H1 (cell line): ENCODE data around the gene MXI1. TPM values are rescaled to one million over a fixed set of nuclear protein-coding genes. Genes with fewer than 3 reads are reported as not detected.

Source experiments
- CTCF ChIA-PET: fragments of 300-600 bp; sonication (Branson Sonifier 250); formaldehyde crosslinking; loops from one replicate; lab custom pipeline; 2021; ENCODE audit not compliant: partially characterized antibody; lab: Charles Lee
- POLR2A ChIA-PET: fragments of 300-600 bp; sonication (Branson Sonifier 250); formaldehyde crosslinking; loops from one replicate; lab custom pipeline; 2021; ENCODE audit warnings: inconsistent platforms; ENCODE audit not compliant: partially characterized antibody; lab: Charles Lee
- DNase-seq, 2 experiments: peaks; one replicate each; pipeline versions ENCODE4 v3.0.0 to v3.0.0-alpha.2; 2010 to 2022; ENCODE audit warnings: low spot score in 2 of 2, low read depth in 1 of 2, mixed read lengths in 1 of 2
- FAIRE-seq: peaks from 2 replicates; lab custom pipeline; 2011; peaks lifted over from hg19 to GRCh38; lab: Jason Lieb, UNC
- H2AFZ ChIP-seq: 2 replicates; pipeline ENCODE4 v1.8.1; 2012; ENCODE audit warnings: low read length, inconsistent platforms
- H2AK5ac ChIP-seq: 2 replicates; pipeline ENCODE4 v1.6.1; 2013; ENCODE audit warnings: low read depth, low read length
- H2BK120ac ChIP-seq: replicated peaks from 2 replicates; pipeline ENCODE3; 2013; ENCODE audit warnings: low read depth, low read length, inconsistent platforms
- H2BK12ac ChIP-seq: 2 replicates; pipeline ENCODE4 v1.6.1; 2013; ENCODE audit warnings: low read depth, low read length
- H2BK15ac ChIP-seq: 2 replicates; pipeline ENCODE4 v1.6.1; 2013; ENCODE audit warnings: low read length
- H2BK20ac ChIP-seq: 2 replicates; pipeline ENCODE4 v1.6.1; 2013; ENCODE audit warnings: low read length
- H2BK5ac ChIP-seq: 2 replicates; pipeline ENCODE4 v1.6.1; 2013; ENCODE audit warnings: low read depth, low read length
- H3K14ac ChIP-seq: 2 replicates; pipeline ENCODE4 v1.6.1; 2013; ENCODE audit warnings: inconsistent platforms; ENCODE audit not compliant: insufficient read length
- H3K18ac ChIP-seq: 2 replicates; pipeline ENCODE4 v1.6.1; 2013; ENCODE audit warnings: low read length; ENCODE audit errors: extremely low read depth
- H3K23ac ChIP-seq: 2 replicates; pipeline ENCODE4 v1.6.1; 2013; ENCODE audit warnings: inconsistent platforms; ENCODE audit not compliant: insufficient read length
- H3K23me2 ChIP-seq: 2 replicates; pipeline ENCODE4 v1.6.1; 2013; ENCODE audit warnings: low read depth, low read length
- H3K27ac ChIP-seq: 2 replicates; pipeline ENCODE4 v1.6.1; 2011; ENCODE audit warnings: low read depth, low read length, inconsistent platforms
- H3K27me3 ChIP-seq, 4 experiments: replicated peaks in 1 of 4; 1 replicate in 1 of 4; 2 replicates in 3 of 4; pipeline versions ENCODE4 v1.6.1 to v1.8.1; 2011 to 2013; ENCODE audit warnings: low read length in 3 of 4, mild to moderate bottlenecking in 3 of 4, inconsistent platforms in 2 of 4, mixed read lengths in 2 of 4, moderate library complexity in 1 of 4; ENCODE audit not compliant: control insufficient read depth in 3 of 4, insufficient read depth in 3 of 4; ENCODE audit errors: extremely low read depth in 1 of 4
- H3K36me3 ChIP-seq, 4 experiments: 2 replicates each; pipeline versions ENCODE4 v1.6.1 to v1.8.1; 2011 to 2013; ENCODE audit warnings: mild to moderate bottlenecking in 4 of 4, low read length in 3 of 4, moderate library complexity in 2 of 4, control low read depth in 1 of 4, inconsistent platforms in 1 of 4; ENCODE audit not compliant: insufficient read depth in 4 of 4, control insufficient read depth in 2 of 4
- H3K4ac ChIP-seq: replicated peaks from 2 replicates; pipeline ENCODE3; 2013; ENCODE audit warnings: low read length, low read depth, mixed read lengths, inconsistent platforms; ENCODE audit not compliant: insufficient read length
- H3K4me1 ChIP-seq, 4 experiments: replicated peaks in 1 of 4; 1 replicate in 1 of 4; 2 replicates in 3 of 4; pipeline versions ENCODE4 v1.6.1 to v1.8.1; 2011 to 2013; ENCODE audit warnings: low read length in 3 of 4, inconsistent platforms in 2 of 4, mixed read lengths in 1 of 4; ENCODE audit not compliant: insufficient read depth in 4 of 4, control insufficient read depth in 3 of 4
- H3K4me2 ChIP-seq, 2 experiments: 2 replicates each; pipeline versions ENCODE4 v1.6.1 to v1.8.1; 2011 to 2013; ENCODE audit warnings: low read depth in 2 of 2, low read length in 2 of 2, control low read depth in 1 of 2, inconsistent platforms in 1 of 2, mild to moderate bottlenecking in 1 of 2; ENCODE audit not compliant: insufficient read depth in 1 of 2
- H3K4me3 ChIP-seq, 4 experiments: fragments of 200-600, 300-600 bp in 1 of 4; sonication (generic), shearing (Covaris generic), sonication (Bioruptor Twin) in 1 of 4; 2 replicates each; pipeline versions ENCODE4 v1.5.1 to v1.8.1; 2011 to 2016; ENCODE audit warnings: low read length in 4 of 4, low read depth in 3 of 4, control low read depth in 2 of 4, inconsistent platforms in 2 of 4, mild to moderate bottlenecking in 2 of 4, mixed read lengths in 1 of 4, moderate library complexity in 1 of 4; ENCODE audit not compliant: insufficient read depth in 2 of 4; ENCODE audit errors: extremely low read depth in 1 of 4
- H3K56ac ChIP-seq: replicated peaks from 2 replicates; pipeline ENCODE3; 2013; ENCODE audit warnings: low read depth, mild to moderate bottlenecking, mixed read lengths, low read length, inconsistent platforms; ENCODE audit not compliant: insufficient read length
- H3K79me1 ChIP-seq: 2 replicates; pipeline ENCODE4 v1.6.1; 2013; ENCODE audit warnings: low read depth, low read length, control low read depth
- H3K79me2 ChIP-seq, 2 experiments: 2 replicates each; pipeline versions ENCODE4 v1.6.1 to v1.8.1; 2012 to 2013; ENCODE audit warnings: low read length in 2 of 2, mild to moderate bottlenecking in 2 of 2, inconsistent platforms in 1 of 2; ENCODE audit not compliant: insufficient read depth in 2 of 2, control insufficient read depth in 1 of 2
- H3K9ac ChIP-seq, 4 experiments: replicated peaks in 1 of 4; 1 replicate in 1 of 4; 2 replicates in 3 of 4; pipeline versions ENCODE4 v1.6.1 to v1.8.1; 2011 to 2013; ENCODE audit warnings: low read depth in 3 of 4, low read length in 3 of 4, control low read depth in 2 of 4, mild to moderate bottlenecking in 2 of 4, moderate library complexity in 2 of 4, inconsistent platforms in 1 of 4; ENCODE audit errors: extremely low read depth in 1 of 4
- H3K9me3 ChIP-seq, 2 experiments: 2 replicates each; pipeline versions ENCODE4 v1.6.1 to v1.8.1; 2012 to 2013; ENCODE audit warnings: mild to moderate bottlenecking in 2 of 2, moderate library complexity in 2 of 2, control low read depth in 1 of 2, inconsistent platforms in 1 of 2, low read depth in 1 of 2, low read length in 1 of 2, mixed read lengths in 1 of 2; ENCODE audit not compliant: insufficient read depth in 2 of 2
- H4K20me1 ChIP-seq, 2 experiments: replicated peaks in 1 of 2; 2 replicates each; pipeline versions ENCODE3 to v1.8.1; 2011 to 2013; ENCODE audit warnings: inconsistent platforms in 2 of 2, low read length in 2 of 2, mild to moderate bottlenecking in 1 of 2; ENCODE audit not compliant: insufficient read depth in 2 of 2, control insufficient read depth in 1 of 2
- H4K5ac ChIP-seq: 2 replicates; pipeline ENCODE4 v1.6.1; 2013; ENCODE audit warnings: low read length, low read depth, mixed read lengths, inconsistent platforms; ENCODE audit not compliant: insufficient read length
- H4K8ac ChIP-seq: 2 replicates; pipeline ENCODE4 v1.8.0; 2013; ENCODE audit warnings: mild to moderate bottlenecking, moderate library complexity, low read length, inconsistent platforms; ENCODE audit not compliant: insufficient read depth; ENCODE audit errors: extremely low read depth
- H4K91ac ChIP-seq: replicated peaks from 2 replicates; pipeline ENCODE3; 2013; ENCODE audit warnings: low read length, mixed read lengths, inconsistent platforms; ENCODE audit not compliant: insufficient read length
- HDAC2 ChIP-seq, 2 experiments: fragments of 300-600 bp in 1 of 2; sonication (generic) in 1 of 2; IDR thresholded peaks; 2 replicates each; pipeline ENCODE4 v1.6.1; 2011 to 2012; ENCODE audit warnings: low read depth in 2 of 2, low read length in 2 of 2, mild to moderate bottlenecking in 2 of 2, moderate library complexity in 2 of 2, borderline replicate concordance in 1 of 2, inconsistent platforms in 1 of 2
- JUND ChIP-seq: IDR thresholded peaks from 2 replicates; pipeline ENCODE4 v1.6.1; 2011; ENCODE audit warnings: mild to moderate bottlenecking, improper control_type of control experiment, low read length
- TEAD4 ChIP-seq: IDR thresholded peaks from 2 replicates; pipeline ENCODE4 v1.6.1; 2012; ENCODE audit warnings: low read depth, low read length, inconsistent platforms, mixed read lengths
- WGBS, 2 experiments: shearing (Covaris generic) in 1 of 2; methylation state at CpG; one replicate each; pipeline versions ENCODE4 v1.1.6 to v1.1.7; 2013 to 2015; ENCODE audit warnings: low lambda C conversion rate in 2 of 2, mixed read lengths in 2 of 2, inconsistent platforms in 1 of 2, low coverage in 1 of 2, missing lambda C conversion rate in 1 of 2; ENCODE audit not compliant: insufficient replicate concordance in 2 of 2, insufficient coverage in 1 of 2, insufficient read length in 1 of 2; ENCODE audit errors: extremely low coverage in 1 of 2, missing lambda C conversion rate in 1 of 2; 5-methylcytosine and 5-hydroxymethylcytosine counted together
- polyA plus RNA-seq, 7 experiments: library from polyadenylated mRNA; depleted of rRNA in 3 of 7; stranded (reverse) in 5 of 7; unstranded in 2 of 7; fragments of >200 nt in 5 of 7; fragments of 200-250 nt in 2 of 7; gene quantifications; 1 replicate in 5 of 7; 2 replicates in 1 of 7; 4 replicates in 1 of 7; pipeline versions ENCODE4 v1.2.1 to v1.2.3, GENCODE V29; 2011 to 2013; ENCODE audit warnings: missing spikeins in 2 of 7, mixed read lengths in 2 of 7
- total RNA-seq: library from RNA; stranded (reverse); fragmentation: NEBNext Ultra II Directional; extraction: Animal tissue kit (Norgen Biotek cat#: 25700); gene quantifications from 2 replicates; pipeline ENCODE4 v1.2.1, GENCODE V29; 2021

The MXI1 gene
- total and polyA plus RNA-seq, 2 of the 8 experiments (the other 6 are each of a cell fraction or from before 2014, with no cell fraction given) = 5.7 to 8.8 TPM

- Histone ChIP-seq H3K27ac (no peak overlapping the region), H3K79me2 (no peaks in the 10 kb centered on the region), H3K14ac (no peak overlapping the region), H3K23ac (no peak overlapping the region), H2BK12ac (no peak overlapping the region), H3K27me3 (no peaks in the 10 kb centered on the region), H2BK120ac (no peak overlapping the region), H2BK20ac (no peak overlapping the region), H3K4me3 (no peak overlapping the region), H3K9ac (no peak overlapping the region), H3K9me3 (no peaks in the 10 kb centered on the region), H4K5ac (no peak overlapping the region), H3K23me2 (no peaks in the 10 kb centered on the region), H4K91ac (no peak overlapping the region), H3K4ac (no peak overlapping the region), H2AK5ac (no peak overlapping the region), H3K18ac (no peak overlapping the region), H3K36me3 (no peaks in the 10 kb centered on the region), H3K4me1 (peaks cover 0 to 5% (median 0%) of the 10 kb centered on the region in 4 experiments; a peak in 2 of 7 replicates), H2BK15ac (no peak overlapping the region), H3K79me1 (no peaks in the 10 kb centered on the region), H2AFZ (no peak overlapping the region), H3K56ac (no peak overlapping the region), H3K4me2 (no peak overlapping the region), H4K8ac (no peak overlapping the region), H4K20me1 (no peaks in the 10 kb centered on the region), H2BK5ac (no peak overlapping the region)
- FAIRE-seq (no peak), DNase-seq (no peak)
- 79% methylated on average over 2 of the region's 2 CpGs; no CpG with 5 or more reads in 1 of the 2 experiments for WGBS, 2 experiments
- ChIA-PET CTCF (interaction anchor here (0.8 to 2.9 kb wide), 5 partner anchors 10 to 104 kb away, joined by 3 to 9 read pairs (median 3); no protein-coding TSS in a partner anchor), POLR2A (no interaction called here)
- TF ChIP-seq HDAC2 (IDR thresholded peaks at IDR 0.05; ENCODE audit: borderline replicate concordance in 1 of 2, low read depth in 2 of 2, low read length in 2 of 2) (no peak), TEAD4 (no peak), JUND (no peak)
Observed at GRCh38 chr10:110241841-110242240, 34.4 kb downstream of the MXI1 start.
